ENCODE results near the gene ADAMTS12.

The ADAMTS12 gene

GRCh38 chr5:33595303-33595702 is 296.5 kb downstream of the ADAMTS12 start:
- Histone ChIP-seq H4K20me1 (ENCODE audit: insufficient read depth, low read length) (no peaks in the 10 kb centered on the region), H2AFZ (ENCODE audit: low read depth, low read length) (no peak overlapping the region), H3K4me2 (ENCODE audit: low read length) (no peak overlapping the region), H3K36me3 (replicated peaks; ENCODE audit: low read depth, low read length) (no peaks in the 10 kb centered on the region), H3K4me1 (ENCODE audit: low read length) (no peaks in the 10 kb centered on the region), H3K27me3 (ENCODE audit: low read depth, low read length) (no peaks in the 10 kb centered on the region), H3K9ac (ENCODE audit: low read length) (no peak overlapping the region), H3K4me3 (ENCODE audit: low read length) (no peak overlapping the region), H3K79me2 (ENCODE audit: low read length) (no peaks in the 10 kb centered on the region), H3K9me3 (ENCODE audit: insufficient read depth, low read length) (no peaks in the 10 kb centered on the region), H3K27ac (ENCODE audit: low read length) (no peak overlapping the region)
- no peak for TF ChIP-seq EZH2phosphoT487 (IDR thresholded peaks at IDR 0.05; ENCODE audit: low read depth)
- TF ChIP-seq, protein P1, sequence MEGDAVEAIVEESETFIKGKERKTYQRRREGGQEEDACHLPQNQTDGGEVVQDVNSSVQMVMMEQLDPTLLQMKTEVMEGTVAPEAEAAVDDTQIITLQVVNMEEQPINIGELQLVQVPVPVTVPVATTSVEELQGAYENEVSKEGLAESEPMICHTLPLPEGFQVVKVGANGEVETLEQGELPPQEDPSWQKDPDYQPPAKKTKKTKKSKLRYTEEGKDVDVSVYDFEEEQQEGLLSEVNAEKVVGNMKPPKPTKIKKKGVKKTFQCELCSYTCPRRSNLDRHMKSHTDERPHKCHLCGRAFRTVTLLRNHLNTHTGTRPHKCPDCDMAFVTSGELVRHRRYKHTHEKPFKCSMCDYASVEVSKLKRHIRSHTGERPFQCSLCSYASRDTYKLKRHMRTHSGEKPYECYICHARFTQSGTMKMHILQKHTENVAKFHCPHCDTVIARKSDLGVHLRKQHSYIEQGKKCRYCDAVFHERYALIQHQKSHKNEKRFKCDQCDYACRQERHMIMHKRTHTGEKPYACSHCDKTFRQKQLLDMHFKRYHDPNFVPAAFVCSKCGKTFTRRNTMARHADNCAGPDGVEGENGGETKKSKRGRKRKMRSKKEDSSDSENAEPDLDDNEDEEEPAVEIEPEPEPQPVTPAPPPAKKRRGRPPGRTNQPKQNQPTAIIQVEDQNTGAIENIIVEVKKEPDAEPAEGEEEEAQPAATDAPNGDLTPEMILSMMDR (IDR thresholded peaks at IDR 0.05; ENCODE audit: low read depth, low read length) = no peak

- Histone ChIP-seq H3K9me3 (ENCODE audit: insufficient read depth, low read length) (no peaks in the 10 kb centered on the region), H3K4me1 (ENCODE audit: low read length) (peaks cover 1% of the 10 kb centered on the region; the same call in 1 of the 2 replicates), H3K4me3 (ENCODE audit: low read length) (no peak overlapping the region), H3K4me2 (ENCODE audit: low read length) (no peak overlapping the region), H3K36me3 (replicated peaks; ENCODE audit: low read depth, low read length) (no peaks in the 10 kb centered on the region), H3K9ac (ENCODE audit: low read length) (no peak overlapping the region), H4K20me1 (ENCODE audit: insufficient read depth, low read length) (no peaks in the 10 kb centered on the region), H3K27ac (ENCODE audit: low read length) (no peak overlapping the region), H3K27me3 (ENCODE audit: low read depth, low read length) (no peaks in the 10 kb centered on the region), H3K79me2 (ENCODE audit: low read length) (no peaks in the 10 kb centered on the region), H2AFZ (ENCODE audit: low read depth, low read length) (no peak overlapping the region)
- no peak for TF ChIP-seq EZH2phosphoT487 (IDR thresholded peaks at IDR 0.05; ENCODE audit: low read depth)
- TF ChIP-seq, protein P1 (IDR thresholded peaks at IDR 0.05; ENCODE audit: low read depth, low read length) = no peak
Measured at GRCh38 chr5:33594006-33594405, 297.8 kb downstream of the ADAMTS12 start.

DNA sequence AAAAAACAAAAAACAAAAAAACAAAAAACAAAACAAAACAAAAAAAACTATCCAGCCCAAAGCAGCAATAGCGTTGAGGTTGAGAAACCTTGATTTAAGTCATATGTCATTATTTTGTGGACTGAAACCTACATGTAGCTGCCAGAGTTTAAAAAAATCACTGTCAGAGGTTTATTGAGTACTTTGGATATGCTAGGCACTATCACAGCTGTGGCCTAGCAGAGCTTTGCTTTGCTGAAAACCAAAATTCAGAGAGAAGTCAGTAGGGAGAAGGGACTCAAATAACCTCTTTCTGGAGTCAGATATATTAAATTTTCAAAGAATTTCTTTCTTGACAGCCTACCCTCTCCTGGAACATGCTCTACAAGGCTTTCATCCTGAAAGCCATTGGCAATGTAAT is 299.5 kb downstream of the ADAMTS12 start:
- no peak overlapping the region for H3K4me2 ChIP-seq (ENCODE audit: low read length)
- no peaks in the 10 kb centered on the region for H4K20me1 ChIP-seq (ENCODE audit: insufficient read depth, low read length)
- H2AFZ ChIP-seq (ENCODE audit: low read depth, low read length) = no peak overlapping the region
- H3K4me1 ChIP-seq (ENCODE audit: low read length) = peaks cover 6% of the 10 kb centered on the region
- H3K27me3 ChIP-seq (ENCODE audit: low read depth, low read length) = no peaks in the 10 kb centered on the region
- no peak overlapping the region for H3K27ac ChIP-seq (ENCODE audit: low read length)
- H3K36me3 ChIP-seq (replicated peaks; ENCODE audit: low read depth, low read length) = no peaks in the 10 kb centered on the region
- H3K79me2 ChIP-seq (ENCODE audit: low read length) = no peaks in the 10 kb centered on the region
- H3K9me3 ChIP-seq (ENCODE audit: insufficient read depth, low read length) = no peaks in the 10 kb centered on the region
- H3K4me3 ChIP-seq (ENCODE audit: low read length) = no peak overlapping the region
- no peak for TF ChIP-seq EZH2phosphoT487 (IDR thresholded peaks at IDR 0.05; ENCODE audit: low read depth)
- TF ChIP-seq, protein P1 (IDR thresholded peaks at IDR 0.05; ENCODE audit: low read depth, low read length) = no peak
- H3K9ac ChIP-seq (ENCODE audit: low read length) = no peak overlapping the region

DNA sequence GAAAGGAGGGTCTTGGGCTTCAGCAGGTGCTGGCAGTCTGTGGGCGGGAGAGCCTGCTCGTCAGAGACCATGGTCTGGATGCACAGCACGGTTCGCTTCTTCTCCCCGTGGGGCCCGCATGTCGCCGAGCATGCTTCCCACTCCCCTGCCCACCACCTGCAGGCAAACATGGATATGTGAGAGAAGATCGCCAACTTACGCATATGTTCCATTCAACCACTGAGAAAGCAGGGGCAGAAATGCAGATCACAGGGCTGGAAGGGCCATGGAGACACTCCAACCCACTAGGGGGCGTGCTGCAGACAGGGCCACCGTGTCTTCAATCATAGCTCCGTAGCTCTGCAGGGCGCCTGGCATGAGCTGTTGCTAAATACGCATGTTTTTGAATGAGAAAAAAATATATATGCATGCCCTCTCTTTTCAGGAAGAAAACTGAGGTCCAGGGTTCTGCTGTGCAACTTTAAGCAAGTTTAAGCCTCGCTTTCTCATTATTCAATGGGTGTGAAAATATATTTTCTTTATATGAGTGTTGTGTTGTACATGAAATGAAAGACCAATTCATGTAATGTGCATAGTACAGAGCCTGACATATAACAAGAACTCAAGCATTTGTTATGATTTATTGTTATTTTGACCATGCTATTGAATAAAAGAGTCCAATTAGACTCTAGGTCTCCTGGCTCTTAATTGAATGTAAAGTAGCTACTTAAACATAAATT is 303.0 kb downstream of the ADAMTS12 start:
- H3K27ac ChIP-seq (ENCODE audit: low read length) = no peak overlapping the region
- peak overlapping the region; percentile 94 for H2AFZ ChIP-seq (ENCODE audit: low read depth, low read length)
- H3K9me3 ChIP-seq (ENCODE audit: insufficient read depth, low read length) = no peaks in the 10 kb centered on the region
- TF ChIP-seq, protein P1 (IDR thresholded peaks at IDR 0.05; ENCODE audit: low read depth, low read length) = peak; percentile 82
- TF ChIP-seq EZH2phosphoT487 (IDR thresholded peaks at IDR 0.05; ENCODE audit: low read depth) = no peak
- H3K79me2 ChIP-seq (ENCODE audit: low read length) = no peaks in the 10 kb centered on the region
- H4K20me1 ChIP-seq (ENCODE audit: insufficient read depth, low read length) = no peaks in the 10 kb centered on the region
- H3K36me3 ChIP-seq (replicated peaks; ENCODE audit: low read depth, low read length) = no peaks in the 10 kb centered on the region
- peak overlapping the region; percentile 60; the same call in 1 of the 2 replicates for H3K9ac ChIP-seq (ENCODE audit: low read length)
- no peaks in the 10 kb centered on the region for H3K27me3 ChIP-seq (ENCODE audit: low read depth, low read length)
- peak overlapping the region; percentile 85 for H3K4me2 ChIP-seq (ENCODE audit: low read length)
- H3K4me3 ChIP-seq (ENCODE audit: low read length) = peak overlapping the region; percentile 79
- peaks cover 12% of the 10 kb centered on the region for H3K4me1 ChIP-seq (ENCODE audit: low read length)
